ENCODE results near the gene ZNF521. TPM values are rescaled to one million over a fixed set of nuclear protein-coding genes. Genes with fewer than 3 reads are reported as not detected.

ZNF521 gene
- total and polyA plus RNA-seq, 10 of the 15 experiments (the other 5 are each of a cell fraction or from before 2014, with no cell fraction given) = 0.02 to 0.05 (median 0.04) TPM; not detected in 6

DNA sequence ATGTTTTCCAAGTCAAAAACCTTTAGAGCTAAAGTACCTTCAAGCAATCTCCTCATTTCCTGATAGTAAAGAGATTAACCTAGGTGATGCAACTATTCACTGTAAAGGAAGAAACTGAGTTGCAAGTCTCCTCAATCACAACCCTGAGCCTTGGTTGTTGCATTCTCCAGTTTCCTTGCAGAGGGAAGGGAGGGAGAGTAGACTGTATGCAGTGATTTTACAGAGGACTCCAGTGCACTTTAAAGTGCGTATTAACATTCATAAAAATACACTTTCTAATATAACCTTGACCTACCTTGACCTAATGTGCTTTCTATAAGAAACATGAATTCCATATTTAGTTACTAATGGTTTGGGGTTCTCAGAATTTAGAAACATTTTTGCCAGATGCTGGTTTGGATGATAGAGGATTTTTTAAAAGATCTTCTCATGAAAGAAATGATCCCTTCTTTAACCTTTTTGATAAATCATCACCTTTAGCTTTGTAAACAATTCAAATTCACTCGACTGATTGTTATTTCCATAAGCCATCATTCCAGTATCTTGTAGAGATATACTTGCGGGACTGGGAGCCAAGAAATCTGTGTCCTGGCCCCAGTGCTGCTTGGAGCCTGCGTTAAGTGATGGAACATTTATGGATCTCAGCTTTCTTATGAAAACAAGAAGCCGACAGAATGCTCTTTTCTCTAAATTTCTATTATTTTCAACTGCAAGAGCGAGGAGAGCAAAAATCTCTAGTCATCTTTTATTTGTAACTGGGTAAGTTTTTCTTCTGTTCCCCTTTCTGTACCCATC is 228.3 kb downstream of the ZNF521 start:
- no peaks in the 10 kb centered on the region for H4K20me1 ChIP-seq (ENCODE audit: control insufficient read depth, insufficient read depth)
- TF ChIP-seq HDAC2 (IDR thresholded peaks at IDR 0.05) = no peak
- no peak for TF ChIP-seq CBFB (IDR thresholded peaks at IDR 0.05; ENCODE audit: low read depth)
- TF ChIP-seq ZNF384 (IDR thresholded peaks at IDR 0.05; ENCODE audit: borderline replicate concordance, low read depth, low read length) = no peak
- H3K9me3 ChIP-seq (replicated peaks; ENCODE audit: control insufficient read depth, insufficient read depth, low read length) = no peaks in the 10 kb centered on the region
- H3K4me3 ChIP-seq = no peak overlapping the region
- no peak overlapping the region for H2AFZ ChIP-seq (ENCODE audit: control insufficient read depth, low read depth, low read length)
- DNase-seq (ENCODE audit: low read depth, low spot score) (no peak), ATAC-seq (no peak), FAIRE-seq (no peak)
- no peaks in the 10 kb centered on the region for H3K27me3 ChIP-seq (replicated peaks in 1 of 2; ENCODE audit: control insufficient read depth in 2 of 2, insufficient read depth in 2 of 2, low read length in 1 of 2)
- no peak overlapping the region for H3K4me2 ChIP-seq (ENCODE audit: control insufficient read depth, insufficient read depth)
- no peaks in the 10 kb centered on the region for H3K4me1 ChIP-seq (ENCODE audit: control insufficient read depth, insufficient read depth, low read length)
- in situ Hi-C loops (cut with MboI) = no loop called here
- no peak overlapping the region for H3K27ac ChIP-seq (ENCODE audit: control insufficient read depth, insufficient read depth)
- SMC1A ChIA-PET (ENCODE audit: uncharacterized antibody, unreplicated experiment) = interaction anchor here (1.2 kb wide), 1 partner anchor 24 kb away, joined by 3 read pairs; no protein-coding TSS in a partner anchor
- no TSS peak for BruUV-seq (replicated peaks)
- H3K36me3 ChIP-seq (ENCODE audit: control insufficient read depth in 2 of 2, insufficient read depth in 2 of 2, low read length in 1 of 2) = no peaks in the 10 kb centered on the region
- CTCF ChIA-PET = interaction anchor here (1.5 kb wide), 1 partner anchor 11 kb away, joined by 4 read pairs; no protein-coding TSS in a partner anchor
- RAD21 ChIA-PET (ENCODE audit: unreplicated experiment) = no interaction called here
- H3K79me2 ChIP-seq (ENCODE audit: control insufficient read depth, insufficient read depth, low read length) = no peaks in the 10 kb centered on the region
- WGBS (ENCODE audit: insufficient coverage, insufficient replicate concordance, low lambda C conversion rate, missing lambda C conversion rate) = 0% methylated on average over 6 of the region's 6 CpGs
- no peak overlapping the region for H3K9ac ChIP-seq (ENCODE audit: control insufficient read depth, insufficient read depth, low read length)
- intact Hi-C loops (cut with micrococcal nuclease; ENCODE audit: unreplicated experiment) = no loop called here
- POLR2A ChIA-PET = no interaction called here

DNA sequence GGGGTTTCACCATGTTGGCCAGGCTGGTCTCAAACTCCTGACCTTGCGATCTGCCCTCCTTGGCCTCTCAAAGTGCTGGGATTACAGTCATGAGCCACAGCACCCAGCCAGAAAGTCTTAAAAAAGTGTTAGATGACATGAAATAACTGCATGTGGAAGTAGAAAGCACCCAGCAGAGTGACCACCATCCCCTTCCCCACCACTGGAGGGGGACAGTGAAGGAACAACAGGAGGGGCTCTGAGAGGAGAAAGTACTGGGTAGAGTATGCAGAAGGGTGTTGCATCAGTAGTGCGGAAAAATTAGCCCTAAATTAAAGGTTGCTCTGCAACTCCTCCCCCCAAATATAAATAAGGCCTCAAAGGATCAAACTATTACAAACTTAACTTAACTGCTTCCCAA is 230.5 kb downstream of the ZNF521 start:
- Histone ChIP-seq H3K9ac (ENCODE audit: control insufficient read depth, insufficient read depth, low read length) (no peak overlapping the region), H3K9me3 (replicated peaks; ENCODE audit: control insufficient read depth, insufficient read depth, low read length) (no peaks in the 10 kb centered on the region), H3K4me3 (no peak overlapping the region), H4K20me1 (ENCODE audit: control insufficient read depth, insufficient read depth) (no peaks in the 10 kb centered on the region), H3K4me2 (ENCODE audit: control insufficient read depth, insufficient read depth) (no peak overlapping the region), H3K79me2 (ENCODE audit: control insufficient read depth, insufficient read depth, low read length) (no peaks in the 10 kb centered on the region), H3K4me1 (ENCODE audit: control insufficient read depth, insufficient read depth, low read length) (no peaks in the 10 kb centered on the region), H2AFZ (ENCODE audit: control insufficient read depth, low read depth, low read length) (no peak overlapping the region), H3K27me3 (replicated peaks in 1 of 2; ENCODE audit: control insufficient read depth in 2 of 2, insufficient read depth in 2 of 2, low read length in 1 of 2) (no peaks in the 10 kb centered on the region), H3K27ac (ENCODE audit: control insufficient read depth, insufficient read depth) (no peak overlapping the region), H3K36me3 (ENCODE audit: control insufficient read depth in 2 of 2, insufficient read depth in 2 of 2, low read length in 1 of 2) (no peaks in the 10 kb centered on the region)
- POLR2A ChIA-PET = no interaction called here
- WGBS (ENCODE audit: insufficient coverage, insufficient replicate concordance, low lambda C conversion rate, missing lambda C conversion rate) = 67% methylated on average over 2 of the region's 2 CpGs
- in situ Hi-C loops (cut with MboI) (no loop called here), intact Hi-C loops (cut with micrococcal nuclease; ENCODE audit: unreplicated experiment) (no loop called here)
- CTCF ChIA-PET = no interaction called here
- no TSS peak for BruUV-seq (replicated peaks)
- RAD21 ChIA-PET (ENCODE audit: unreplicated experiment) = no interaction called here
- no peak for TF ChIP-seq RAD51 (IDR thresholded peaks at IDR 0.05)
- TF ChIP-seq FOXM1 (IDR thresholded peaks at IDR 0.05; ENCODE audit: low read depth, low read length) = no peak
- TF ChIP-seq FOXK2 (IDR thresholded peaks at IDR 0.05) = no peak
- no peak for TF ChIP-seq NR2F1 (conservative IDR thresholded peaks at IDR 0.05)
- TF ChIP-seq, protein P1, sequence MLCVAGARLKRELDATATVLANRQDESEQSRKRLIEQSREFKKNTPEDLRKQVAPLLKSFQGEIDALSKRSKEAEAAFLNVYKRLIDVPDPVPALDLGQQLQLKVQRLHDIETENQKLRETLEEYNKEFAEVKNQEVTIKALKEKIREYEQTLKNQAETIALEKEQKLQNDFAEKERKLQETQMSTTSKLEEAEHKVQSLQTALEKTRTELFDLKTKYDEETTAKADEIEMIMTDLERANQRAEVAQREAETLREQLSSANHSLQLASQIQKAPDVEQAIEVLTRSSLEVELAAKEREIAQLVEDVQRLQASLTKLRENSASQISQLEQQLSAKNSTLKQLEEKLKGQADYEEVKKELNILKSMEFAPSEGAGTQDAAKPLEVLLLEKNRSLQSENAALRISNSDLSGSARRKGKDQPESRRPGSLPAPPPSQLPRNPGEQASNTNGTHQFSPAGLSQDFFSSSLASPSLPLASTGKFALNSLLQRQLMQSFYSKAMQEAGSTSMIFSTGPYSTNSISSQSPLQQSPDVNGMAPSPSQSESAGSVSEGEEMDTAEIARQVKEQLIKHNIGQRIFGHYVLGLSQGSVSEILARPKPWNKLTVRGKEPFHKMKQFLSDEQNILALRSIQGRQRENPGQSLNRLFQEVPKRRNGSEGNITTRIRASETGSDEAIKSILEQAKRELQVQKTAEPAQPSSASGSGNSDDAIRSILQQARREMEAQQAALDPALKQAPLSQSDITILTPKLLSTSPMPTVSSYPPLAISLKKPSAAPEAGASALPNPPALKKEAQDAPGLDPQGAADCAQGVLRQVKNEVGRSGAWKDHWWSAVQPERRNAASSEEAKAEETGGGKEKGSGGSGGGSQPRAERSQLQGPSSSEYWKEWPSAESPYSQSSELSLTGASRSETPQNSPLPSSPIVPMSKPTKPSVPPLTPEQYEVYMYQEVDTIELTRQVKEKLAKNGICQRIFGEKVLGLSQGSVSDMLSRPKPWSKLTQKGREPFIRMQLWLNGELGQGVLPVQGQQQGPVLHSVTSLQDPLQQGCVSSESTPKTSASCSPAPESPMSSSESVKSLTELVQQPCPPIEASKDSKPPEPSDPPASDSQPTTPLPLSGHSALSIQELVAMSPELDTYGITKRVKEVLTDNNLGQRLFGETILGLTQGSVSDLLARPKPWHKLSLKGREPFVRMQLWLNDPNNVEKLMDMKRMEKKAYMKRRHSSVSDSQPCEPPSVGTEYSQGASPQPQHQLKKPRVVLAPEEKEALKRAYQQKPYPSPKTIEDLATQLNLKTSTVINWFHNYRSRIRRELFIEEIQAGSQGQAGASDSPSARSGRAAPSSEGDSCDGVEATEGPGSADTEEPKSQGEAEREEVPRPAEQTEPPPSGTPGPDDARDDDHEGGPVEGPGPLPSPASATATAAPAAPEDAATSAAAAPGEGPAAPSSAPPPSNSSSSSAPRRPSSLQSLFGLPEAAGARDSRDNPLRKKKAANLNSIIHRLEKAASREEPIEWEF (IDR thresholded peaks at IDR 0.05; ENCODE audit: insufficient replicate concordance, low read depth, low read length) = no peak
- no peak for TF ChIP-seq ZNF274 (IDR thresholded peaks at IDR 0.05; ENCODE audit: insufficient read depth, insufficient read length)
- TF ChIP-seq BACH1 (IDR thresholded peaks at IDR 0.05; ENCODE audit: borderline replicate concordance) = no peak
- TF ChIP-seq BMI1 (IDR thresholded peaks at IDR 0.05; ENCODE audit: borderline replicate concordance) = no peak
- TF ChIP-seq CREB1 (IDR thresholded peaks at IDR 0.05; ENCODE audit: low read depth) = no peak
- no peak for TF ChIP-seq RELA (IDR thresholded peaks at IDR 0.05; ENCODE audit: borderline replicate concordance, partially characterized antibody)
- DNase-seq (ENCODE audit: low read depth, low spot score) (no peak), FAIRE-seq (no peak), ATAC-seq (no peak)
- SMC1A ChIA-PET (ENCODE audit: uncharacterized antibody, unreplicated experiment) = no interaction called here
